GM23338 (cell line): Measurements from ENCODE around the gene CXorf49B. TPM values are rescaled to one million over a fixed set of nuclear protein-coding genes. Genes with fewer than 3 reads are reported as not detected.

Experiments
- CREB1 ChIP-seq: fragments of 250-450 bp; sonication (Bioruptor Pico); IDR thresholded peaks from 2 replicates; pipeline ENCODE4 v1.5.0; 2020; ENCODE audit warnings: low read depth, mild to moderate bottlenecking, moderate library complexity
- CTCF ChIP-seq, 2 experiments: fragments of 200-600 bp in 1 of 2; sonication (generic) in 1 of 2; conservative IDR thresholded peaks; 2 replicates each; pipeline versions ENCODE4 v1.5.1 to v1.6.1; 2016 to 2017; ENCODE audit warnings: antibody characterized with exemption in 2 of 2, low read depth in 2 of 2, mild to moderate bottlenecking in 2 of 2, moderate library complexity in 1 of 2
- EZH2 ChIP-seq: fragments of 200-600 bp; sonication (generic); IDR thresholded peaks from one replicate; pipeline ENCODE4 v1.8.0; 2017; ENCODE audit warnings: antibody characterized with exemption, mild to moderate bottlenecking, low read depth; ENCODE audit not compliant: unreplicated experiment
- EZH2phosphoT487 ChIP-seq: fragments of 200-600 bp; sonication (generic); IDR thresholded peaks from one replicate; pipeline ENCODE4 v1.8.1; 2018; ENCODE audit warnings: antibody characterized with exemption; ENCODE audit not compliant: unreplicated experiment
- NANOG ChIP-seq: IDR thresholded peaks from 2 replicates; pipeline ENCODE4 v1.6.1; 2016; ENCODE audit warnings: antibody characterized with exemption, borderline replicate concordance
- POLR2AphosphoS5 ChIP-seq: IDR thresholded peaks from 2 replicates; pipeline ENCODE4 v1.6.1; 2016; ENCODE audit warnings: antibody characterized with exemption, low read depth
- REST ChIP-seq: IDR thresholded peaks from one replicate; pipeline ENCODE4 v1.6.1; 2018; ENCODE audit warnings: antibody characterized with exemption; ENCODE audit not compliant: unreplicated experiment
- STAT1 ChIP-seq: IDR thresholded peaks from one replicate; pipeline ENCODE4 v1.6.1; 2016; ENCODE audit warnings: antibody characterized with exemption; ENCODE audit not compliant: unreplicated experiment
- ZNF114 ChIP-seq: fragments of 250-450 bp; sonication (Bioruptor Pico); IDR thresholded peaks from 2 replicates; pipeline ENCODE4 v1.5.0; 2020; ENCODE audit warnings: mild to moderate bottlenecking, moderate library complexity
- ZNF462 ChIP-seq: fragments of 250-450 bp; sonication (Bioruptor Pico); IDR thresholded peaks from 2 replicates; pipeline ENCODE4 v1.5.0; 2020; ENCODE audit warnings: mild to moderate bottlenecking, moderate library complexity
- polyA plus RNA-seq: library from polyadenylated mRNA; unstranded; fragments of >200 nt; fragmentation: Nextera tagmentation; extraction: Ambion mirVana; gene quantifications from 2 replicates; pipeline ENCODE4 v1.2.1, GENCODE V29; 2016
- small RNA-seq: library from RNA; depleted of rRNA; stranded (forward); fragments of <200 nt; gene quantifications from one replicate; pipeline ENCODE3, GENCODE V24; 2014; ENCODE audit warnings: low replicate concordance
- total RNA-seq: library from RNA; depleted of rRNA; stranded (reverse); fragments of >200 nt; shearing (Covaris generic); gene quantifications from 2 replicates; pipeline ENCODE4 v1.2.3, GENCODE V29; 2014; rRNA removed

The CXorf49B gene
- total and polyA plus RNA-seq, 2 experiments from 2014 or later = not detected

GRCh38 chrX:71815906-71816156 is 52.7 kb downstream of the CXorf49B start (continued):
- TF ChIP-seq ZNF462 (CRISPR knock-in tag) = no peak
- no peak for TF ChIP-seq CREB1
- no peak for TF ChIP-seq ZNF114
- TF ChIP-seq NANOG = no peak
- TF ChIP-seq EZH2 = no peak
- no peak for TF ChIP-seq STAT1
- no peak for TF ChIP-seq REST
- TF ChIP-seq CTCF (conservative IDR thresholded peaks at IDR 0.05; ENCODE audit: low read depth in 2 of 2) = no peak
- TF ChIP-seq POLR2AphosphoS5 = no peak
- TF ChIP-seq EZH2phosphoT487 = no peak

Small RNA genes lying within 50 kb of the gene (small RNA-seq; reads per million reads assigned to genes)
- gene BX276092.1 = not detected
- gene BX276092.6 = not detected
- gene BX276092.8 = not detected

Other genes starting within 250 kb of the CXorf49B start
- 128 and 163 TPM in 2 replicates for gene OGT, start 230.2 kb upstream of the CXorf49B start, total RNA-seq
- gene OGT, start 230.2 kb upstream of the CXorf49B start, polyA plus RNA-seq = 35.5 and 43.3 TPM in 2 replicates
- gene GCNA, start 184.9 kb upstream of the CXorf49B start, total RNA-seq = 1.5 and 2.7 TPM in 2 replicates
- 0.63 and 1.2 TPM in 2 replicates for gene GCNA, start 184.9 kb upstream of the CXorf49B start, polyA plus RNA-seq
- not detected in 2 replicates for gene CXCR3, start 144.8 kb upstream of the CXorf49B start, total RNA-seq
- gene CXCR3, start 144.8 kb upstream of the CXorf49B start, polyA plus RNA-seq = not detected in 2 replicates
- gene CXorf49, start 45.1 kb upstream of the CXorf49B start, total RNA-seq = not detected in 2 replicates
- not detected in 2 replicates for gene CXorf49, start 45.1 kb upstream of the CXorf49B start, polyA plus RNA-seq
- gene NHSL2, start 147.5 kb downstream of the CXorf49B start, total RNA-seq = 7.0 and 9.5 TPM in 2 replicates
- gene NHSL2, start 147.5 kb downstream of the CXorf49B start, polyA plus RNA-seq = 3.7 and 4.7 TPM in 2 replicates